Left lobe of liver (tissue), 2 donors: ENCODE measurements around the gene NET1. TPM values are rescaled to one million over a fixed set of nuclear protein-coding genes. Genes with fewer than 3 reads are reported as not detected.

ENCODE experiments used
- ATAC-seq: fragments of 200-7000 bp; cut with Tn5 transposase; one replicate; pipeline ENCODE4 v1.9.1; 2020; ENCODE audit warnings: mild to moderate bottlenecking, moderate library complexity
- DNase-seq: peaks from one replicate; pipeline ENCODE4 v3.0.0-alpha.2; 2020; ENCODE audit warnings: low spot score
- total RNA-seq: library from RNA; stranded (reverse); gene quantifications from one replicate; pipeline ENCODE4 v1.2.1, GENCODE V29; 2021
- donor health status: DM: no; HTN: no; CAD: no; lungs with moderate emphysema.
- donor health status: DM: no; HTN: yes; CAD: no.

Gene NET1
- total RNA-seq, 1 donor from 2014 or later, result 58.9 TPM

DNA sequence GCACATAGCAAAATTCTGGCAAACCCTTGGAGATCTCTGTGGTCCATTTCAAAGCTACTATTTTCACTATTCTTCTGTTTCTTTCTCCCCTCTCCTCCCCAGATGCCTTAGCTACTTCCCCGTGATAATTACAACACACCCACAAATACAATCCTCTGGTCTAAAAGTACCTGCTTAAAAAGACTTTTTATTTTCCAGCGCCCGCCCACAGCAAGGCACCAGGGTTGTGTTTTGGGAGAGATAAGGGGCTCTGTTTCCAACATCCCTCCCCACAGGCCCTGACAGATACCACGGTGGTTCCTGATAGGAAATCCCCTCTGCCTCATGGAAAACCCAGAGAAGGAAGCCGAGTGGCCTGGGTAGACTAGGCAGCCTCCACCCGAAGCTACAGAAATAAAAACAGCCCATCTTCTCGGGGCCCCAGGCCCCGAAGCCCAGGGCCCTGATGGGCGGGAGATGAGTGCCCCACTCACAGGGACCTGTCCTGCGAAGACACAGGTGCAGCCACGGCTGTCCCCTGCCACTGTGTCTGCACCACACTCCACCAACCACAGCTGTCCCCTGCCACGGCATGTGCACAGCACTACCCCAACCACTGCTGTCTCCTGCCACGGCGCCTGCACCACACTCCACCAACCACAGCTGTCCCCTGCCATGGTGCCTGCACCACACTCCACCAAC, 67.3 kb downstream of the NET1 start:
- DNase-seq, result no peak
- no peak for ATAC-seq

DNA sequence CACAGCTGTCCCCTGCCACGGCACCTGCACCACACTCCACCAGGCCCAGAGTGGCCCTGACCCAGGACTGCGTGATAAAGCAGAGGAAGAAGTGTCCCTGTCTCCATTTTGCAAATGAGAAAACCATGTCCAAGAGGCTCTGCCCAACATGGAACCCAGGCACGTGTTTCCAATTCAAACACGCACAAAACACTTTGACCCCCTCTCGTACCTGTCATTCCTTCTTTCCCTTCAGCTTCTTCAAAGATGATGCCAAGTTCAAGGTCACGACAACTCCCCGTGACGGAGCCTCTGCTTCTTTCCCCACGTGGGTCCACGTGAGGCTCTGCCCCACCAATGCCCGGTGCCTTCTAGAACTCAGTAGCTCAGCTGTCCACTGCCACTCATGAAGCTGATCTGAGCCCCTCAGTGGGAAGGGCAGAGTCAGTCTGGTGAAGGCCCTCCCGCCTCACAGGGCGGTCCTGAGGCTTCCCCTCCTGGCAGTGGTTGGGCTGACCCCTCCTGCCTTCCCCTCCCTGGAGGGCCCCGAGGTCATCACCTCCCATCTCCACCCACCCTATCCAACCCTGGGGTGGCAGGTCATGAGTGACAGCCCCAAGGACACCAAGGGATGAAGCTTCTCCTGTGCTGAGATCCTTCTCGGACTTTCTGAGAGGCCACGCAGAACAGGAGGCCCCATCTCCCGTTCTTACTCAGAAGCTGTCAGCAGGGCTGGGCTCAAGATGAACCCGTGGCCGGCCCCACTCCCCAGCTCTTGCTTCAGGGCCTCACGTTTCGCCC, 68.0 kb downstream of the NET1 start:
- ATAC-seq, result no peak
- no peak for DNase-seq

GRCh38 chr10:5481121-5481520, 68.8 kb downstream of the NET1 start:
- DNase-seq (no peak), ATAC-seq (no peak)

GRCh38 chr10:5482016-5482415, 69.7 kb downstream of the NET1 start:
- ATAC-seq (no peak), DNase-seq (no peak)

DNA sequence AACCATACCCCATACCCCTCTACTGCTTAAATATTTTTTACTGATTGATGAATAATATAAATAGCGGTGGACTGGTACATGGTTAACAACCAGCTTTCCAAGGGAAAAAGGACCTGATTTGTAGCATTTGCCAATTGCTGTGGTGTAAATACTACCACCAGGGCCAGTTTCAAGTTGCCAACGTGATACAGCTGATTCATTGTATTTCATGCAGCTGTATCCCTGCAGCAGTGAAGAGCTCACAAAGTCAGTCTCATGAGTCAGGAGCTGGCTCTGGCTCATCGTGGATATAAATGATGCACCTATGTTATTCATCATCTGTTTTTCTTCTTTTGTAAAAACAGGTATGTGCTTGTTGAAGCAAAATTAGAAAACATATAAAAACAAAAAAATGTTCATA, 71.8 kb downstream of the NET1 start:
- ATAC-seq (no peak), DNase-seq (no peak)

DNA sequence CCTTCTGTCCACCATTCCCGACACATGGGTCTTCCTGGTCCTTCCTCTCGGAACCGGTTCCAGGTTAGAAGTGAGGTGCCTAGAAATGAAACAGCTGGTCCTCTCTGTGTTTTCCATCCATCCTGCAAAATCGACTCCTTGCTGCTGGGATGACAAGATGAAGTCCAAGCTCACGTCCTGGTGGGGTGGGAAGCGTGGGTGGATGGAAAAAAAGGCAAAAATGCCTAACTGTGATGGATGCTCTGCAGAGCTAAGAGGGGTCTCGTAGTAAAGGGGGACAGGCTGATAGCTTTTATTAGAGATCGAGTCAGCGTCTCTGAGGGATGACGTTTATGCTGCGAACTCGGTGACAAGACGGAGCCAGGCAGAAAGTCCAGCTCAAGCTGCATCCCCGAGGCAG, 72.9 kb downstream of the NET1 start:
- DNase-seq, result no peak
- ATAC-seq, result no peak

DNA sequence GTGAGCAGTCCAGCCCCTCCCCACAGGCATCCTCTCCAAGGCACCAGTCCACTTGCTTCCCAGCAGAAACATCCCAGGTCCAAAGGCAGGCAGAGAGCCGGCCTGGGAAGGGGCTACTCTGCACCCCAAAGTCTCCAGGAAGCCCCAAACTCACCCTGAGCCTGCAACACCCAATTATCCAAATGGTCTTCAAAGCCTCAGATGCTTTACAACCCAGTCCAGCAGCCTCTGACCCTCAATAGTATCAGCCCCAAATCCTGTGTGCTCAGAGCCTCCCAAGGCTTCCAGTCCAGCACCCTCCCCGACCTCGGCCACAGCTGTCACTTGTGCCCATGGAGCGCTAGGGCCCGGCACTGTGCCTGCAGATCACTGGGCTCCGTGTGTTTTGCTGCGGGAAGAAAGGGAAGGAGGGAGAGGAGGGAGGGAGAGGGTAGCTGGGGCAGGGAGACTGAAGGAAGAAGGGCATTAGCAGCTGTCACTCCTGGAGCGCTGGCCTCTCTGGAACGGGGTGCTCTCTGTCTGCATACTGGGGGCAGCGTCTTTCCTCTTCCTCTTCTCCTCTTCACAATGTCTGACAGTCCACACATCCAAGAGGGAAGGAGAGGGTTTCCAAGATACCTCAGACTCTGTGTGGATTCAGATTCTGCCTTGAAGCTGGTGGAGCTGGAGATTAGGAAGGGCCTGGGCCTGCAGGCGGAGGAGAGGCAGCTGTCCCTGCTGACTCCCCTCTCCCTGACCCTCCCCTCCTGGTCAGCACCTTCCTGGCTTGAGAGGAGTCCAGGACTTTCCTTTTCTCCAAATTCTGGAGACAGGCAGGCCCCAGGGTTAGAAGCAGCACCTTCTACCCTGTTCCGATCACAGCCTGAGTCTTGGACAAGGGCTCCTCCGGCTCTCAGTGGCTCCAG, 73.8 kb downstream of the NET1 start:
- DNase-seq (no peak), ATAC-seq (no peak)

GRCh38 chr10:5486853-5487235, 74.5 kb downstream of the NET1 start:
- DNase-seq (no peak), ATAC-seq (no peak)

DNA sequence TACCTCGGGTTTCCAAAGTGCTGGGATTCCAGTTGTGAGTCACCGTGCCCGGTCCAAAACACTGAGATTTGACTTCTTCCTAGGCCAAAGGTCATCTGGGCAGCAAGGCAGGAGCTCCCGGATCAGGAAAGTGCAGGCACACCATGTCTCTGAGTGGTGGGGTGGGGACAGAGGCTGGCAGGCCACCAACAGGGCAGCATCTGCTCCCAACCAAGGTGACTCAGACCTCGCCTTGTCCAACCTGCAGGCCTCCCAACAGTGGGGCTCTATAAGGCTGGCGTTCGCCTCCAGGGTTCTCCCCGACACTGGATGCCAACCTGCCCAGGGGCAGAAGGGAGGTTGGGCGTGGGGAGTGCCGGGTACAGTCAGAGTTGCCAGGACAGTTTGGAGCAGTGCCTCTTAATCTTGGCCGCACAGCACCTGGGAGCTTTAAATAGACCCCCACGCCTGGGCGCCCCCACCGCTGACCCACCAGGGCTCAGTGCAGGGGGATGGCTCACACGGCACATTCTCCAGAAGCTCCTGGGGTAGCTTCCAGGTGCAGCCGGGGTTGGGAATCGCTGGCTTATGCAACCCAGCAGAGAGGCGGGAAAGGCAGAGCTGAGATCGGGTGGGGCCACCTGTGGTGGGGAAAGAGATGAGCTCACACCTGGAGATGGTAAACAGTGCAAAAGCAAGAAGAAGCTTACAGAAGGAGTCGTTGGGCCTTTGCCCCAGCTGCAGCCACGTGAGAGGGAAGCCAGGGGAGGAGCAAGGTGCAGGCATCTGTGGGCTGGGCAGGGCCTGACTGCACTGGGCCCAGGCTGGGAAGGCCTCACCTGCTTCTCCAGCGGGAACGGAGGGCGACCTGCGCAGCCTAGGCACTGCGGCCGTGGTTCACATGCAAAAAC, 76.2 kb downstream of the NET1 start:
- DNase-seq, result no peak
- ATAC-seq, result peak; percentile 21

DNA sequence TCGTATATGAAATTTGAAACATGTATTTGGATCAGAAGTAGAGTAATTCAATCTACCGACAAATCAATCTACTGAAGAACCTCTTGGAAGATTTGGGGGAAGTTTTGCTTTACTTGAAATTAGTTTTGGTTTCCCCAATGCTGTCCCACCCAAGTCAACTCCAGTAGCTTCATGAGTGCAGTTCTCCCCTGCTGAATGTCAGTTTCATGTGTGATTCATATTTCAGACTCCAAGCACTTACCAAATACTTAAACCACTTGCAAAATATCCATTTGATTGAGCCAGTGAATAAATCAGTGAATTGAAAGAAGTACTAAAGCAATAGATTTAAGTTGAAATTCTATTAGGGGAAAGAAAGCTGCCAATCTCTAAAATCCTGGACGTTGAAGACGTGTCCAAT, 77.7 kb downstream of the NET1 start:
- ATAC-seq (no peak), DNase-seq (no peak)

DNA sequence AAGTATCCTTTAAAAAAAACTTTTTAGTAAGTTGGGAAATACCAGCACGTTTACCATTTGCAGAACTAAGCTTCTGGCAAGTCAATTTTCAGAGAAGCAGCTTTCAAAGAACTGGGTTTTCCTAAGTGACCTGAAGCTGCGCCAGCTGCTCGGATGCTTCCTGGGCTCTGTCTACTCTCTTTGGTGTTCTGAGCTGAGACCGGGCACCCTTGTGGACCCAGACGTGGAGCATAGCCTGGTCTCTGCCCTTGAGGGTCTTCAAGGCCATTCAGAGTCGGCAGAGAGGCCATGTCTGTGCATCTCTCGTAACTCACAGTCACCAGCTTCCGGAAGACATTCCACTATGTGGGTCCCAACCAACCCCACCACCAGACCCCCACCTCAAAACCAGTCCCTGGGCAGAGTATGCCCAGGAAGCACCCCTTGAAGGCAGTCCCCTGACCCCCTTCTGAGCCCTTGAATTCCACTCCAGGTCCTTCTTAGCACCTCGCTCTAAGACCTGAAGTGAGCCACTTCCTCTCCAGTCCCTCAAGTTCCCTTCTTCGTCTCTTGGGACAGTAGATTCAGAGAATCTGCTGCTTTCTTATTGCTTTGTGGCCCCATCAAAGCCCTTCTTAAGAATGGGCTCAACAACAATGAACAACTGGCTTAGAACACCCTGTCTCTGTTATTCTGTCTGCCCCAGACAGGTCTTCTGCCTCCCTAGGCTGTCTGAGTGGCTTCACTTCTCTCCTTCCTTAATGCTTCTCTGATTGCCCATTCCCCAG, 78.5 kb downstream of the NET1 start:
- no peak for DNase-seq

GRCh38 chr10:5491477-5491876, 79.1 kb downstream of the NET1 start:
- no peak for DNase-seq

More for the DNA sequence above, 78.5 kb downstream of the NET1 start:
- no peak for ATAC-seq

DNA sequence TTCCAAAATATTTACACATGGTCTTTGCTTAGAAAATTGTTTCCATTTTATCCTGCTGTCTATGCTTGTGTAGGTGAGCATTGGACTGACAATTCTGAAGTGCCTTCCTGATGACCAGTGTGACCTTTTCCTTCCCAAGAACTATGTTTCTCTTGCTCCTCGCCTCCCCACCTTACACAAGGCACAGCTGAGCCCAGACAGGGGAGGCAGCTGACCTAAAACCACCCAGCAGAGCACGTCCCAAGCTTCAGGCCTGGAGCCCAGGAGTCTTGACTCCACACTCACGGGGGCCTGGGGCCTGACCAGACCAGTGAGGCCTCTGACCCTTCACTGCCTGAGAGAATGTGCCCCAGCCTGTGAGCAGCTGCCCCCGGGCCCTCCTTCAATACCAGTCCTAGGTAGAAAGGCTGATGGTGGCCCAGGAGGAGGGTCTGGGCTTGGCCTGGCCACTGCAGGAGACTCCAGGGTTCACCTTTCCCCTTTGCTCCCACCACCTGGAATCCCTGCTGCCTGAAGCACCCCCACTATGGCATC, 80.0 kb downstream of the NET1 start:
- DNase-seq (no peak), ATAC-seq (no peak)

More at GRCh38 chr10:5491477-5491876, 79.1 kb downstream of the NET1 start:
- no peak for ATAC-seq

- no peak for DNase-seq
- no peak for ATAC-seq
These were observed 80.7 kb downstream of the NET1 start for GRCh38 chr10:5492929-5493576.

DNA sequence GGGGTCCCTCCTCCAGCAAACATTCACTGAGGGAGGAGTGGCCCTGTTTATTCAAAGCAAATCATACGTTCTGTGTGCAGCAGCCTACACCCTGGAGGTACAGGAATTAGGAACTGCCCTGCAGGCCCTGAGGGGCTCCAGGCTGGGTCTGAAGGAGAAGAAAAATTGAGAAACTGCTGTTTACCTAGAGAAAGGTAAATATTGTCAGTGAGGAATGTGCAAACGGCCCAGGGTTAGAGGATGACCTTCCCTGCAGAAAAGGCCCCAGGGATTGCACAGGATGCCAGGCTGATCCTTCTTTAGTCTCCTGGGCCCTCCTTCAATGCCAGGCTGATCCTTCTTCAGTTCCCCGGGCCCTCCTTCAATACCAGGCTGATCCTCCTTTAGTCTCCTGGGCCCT, 81.3 kb downstream of the NET1 start:
- ATAC-seq (peak; percentile 71), DNase-seq (no peak)

DNA sequence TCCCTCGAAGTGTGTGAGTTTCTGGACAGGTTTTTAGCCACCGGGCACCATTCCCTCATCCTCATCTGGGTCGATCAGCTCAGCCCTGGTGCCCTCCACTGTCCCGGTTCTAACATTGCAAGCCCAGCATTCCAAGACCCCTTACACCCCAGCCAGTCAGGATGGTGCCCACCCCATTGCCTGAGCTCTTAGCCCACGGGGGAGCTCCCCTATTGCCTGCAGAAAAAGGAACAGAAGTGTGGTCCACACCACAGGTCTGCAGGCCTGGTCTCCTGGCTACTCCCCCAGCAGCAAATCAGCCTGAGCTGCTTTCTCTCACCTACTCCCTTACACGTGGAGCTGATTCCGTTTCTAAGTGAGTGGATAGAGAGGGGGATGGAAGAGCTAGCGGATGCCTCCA, 82.3 kb downstream of the NET1 start:
- no peak for ATAC-seq
- DNase-seq, result no peak

DNA sequence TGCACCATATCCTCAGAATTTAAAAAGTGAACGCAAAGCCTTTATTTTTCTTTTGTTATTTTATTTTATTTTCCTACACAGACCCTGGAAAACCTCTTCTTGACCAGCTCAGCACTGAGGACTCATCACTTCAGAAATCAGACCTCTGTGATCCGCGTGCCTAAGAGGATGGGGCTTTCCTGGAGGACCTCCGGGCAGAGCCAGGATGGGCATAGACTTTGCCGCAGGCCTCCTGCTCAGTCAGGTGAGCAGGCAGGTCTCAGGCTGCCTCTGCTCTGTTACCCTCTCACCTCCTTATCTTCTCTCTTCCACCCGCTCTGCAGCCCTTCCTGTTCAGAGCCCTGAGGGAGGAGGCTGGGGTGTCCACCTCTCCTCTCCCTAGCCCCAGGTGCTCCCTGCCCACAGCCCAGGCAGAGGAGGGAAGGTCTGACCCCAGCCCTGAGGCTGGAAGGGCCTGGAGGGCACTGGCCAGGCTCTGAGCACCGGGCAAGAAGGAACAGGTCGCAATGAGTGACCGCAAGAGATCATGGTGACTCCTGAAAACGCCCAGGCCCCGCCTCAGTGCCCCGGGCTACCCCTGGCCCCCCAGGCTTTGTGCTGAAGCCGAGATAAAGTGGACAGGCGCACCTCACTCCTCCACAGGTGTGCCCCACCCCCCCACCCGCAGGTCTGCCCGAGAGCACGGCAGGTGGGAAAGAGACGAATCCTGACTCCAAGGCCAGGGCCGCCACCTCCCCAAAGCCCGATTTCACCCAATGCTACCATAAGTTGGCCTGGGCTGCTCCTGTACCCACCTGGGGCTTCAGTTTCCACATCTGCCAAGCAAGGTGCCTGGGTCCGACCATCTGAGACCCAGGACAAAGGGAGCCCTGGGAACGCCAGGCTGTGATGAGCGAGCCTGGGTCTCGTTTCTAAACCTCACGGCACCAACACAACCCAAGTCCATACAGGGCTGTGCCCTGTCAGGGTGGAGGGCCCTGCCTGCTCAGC, 84.2 kb downstream of the NET1 start:
- no peak for ATAC-seq
- DNase-seq, result no peak

GRCh38 chr10:5497289-5497688, 84.9 kb downstream of the NET1 start:
- DNase-seq (no peak), ATAC-seq (no peak)
